K562 (cell line): Measurements from ENCODE around the gene TBCC. TPM values are rescaled to one million over a fixed set of nuclear protein-coding genes. Genes with fewer than 3 reads are reported as not detected.

Experiments
- ATAC-seq: fragments of 200-7000 bp; cut with Tn5 transposase; 3 replicates; pipeline ENCODE4 v1.9.1; 2020; ENCODE audit warnings: moderate library complexity
- BruUV-seq: library from RNA; stranded (reverse); fragments of 400-500 nt; replicated peaks from 2 replicates; lab custom pipeline; 2021; lab: Mats Ljungman, UMichigan
- CTCF ChIA-PET: fragments of 300-600 bp; formaldehyde crosslinking; extraction: SDS; loops from one replicate; lab custom pipeline; 2021; ENCODE audit warnings: low intra/inter-chr PET ratio; lab: Yijun Ruan, JAX
- POLR2A ChIA-PET: fragments of 300-600, 350-650 bp; sonication (Branson Sonifier 250); formaldehyde crosslinking; extraction: SDS; loops from one replicate; lab custom pipeline; 2021; ENCODE audit warnings: antibody characterized with exemption, inconsistent platforms; lab: Yijun Ruan, JAX
- DNase-seq, 4 experiments: peaks; one replicate each; pipeline versions ENCODE4 v3.0.0 to v3.0.0-alpha.2; 2011 to 2018; ENCODE audit warnings: low spot score in 3 of 4, mixed read lengths in 3 of 4; ENCODE audit errors: extremely low read depth in 1 of 4
- FAIRE-seq: peaks from 2 replicates; lab custom pipeline; 2011; peaks lifted over from hg19 to GRCh38; lab: Jason Lieb, UNC
- H2AFZ ChIP-seq: 2 replicates; pipeline ENCODE4 v1.6.0; 2011; ENCODE audit warnings: low read depth, low read length, control low read depth, inconsistent platforms
- H3K27ac ChIP-seq: fragments of 200-600 bp; 3 replicates; pipeline ENCODE4 v1.8.0; 2011; ENCODE audit warnings: low read depth, mild to moderate bottlenecking, control low read depth, inconsistent platforms, low read length, moderate library complexity, mixed read lengths; ENCODE audit errors: extremely low read depth
- H3K27me3 ChIP-seq, 2 experiments: fragments of 300-600 bp in 1 of 2; 2 replicates in 1 of 2; 3 replicates in 1 of 2; pipeline versions ENCODE4 v1.6.0 to v1.8.0; 2011; ENCODE audit warnings: inconsistent platforms in 2 of 2, low read length in 2 of 2, mild to moderate bottlenecking in 1 of 2, mixed read lengths in 1 of 2, moderate library complexity in 1 of 2; ENCODE audit not compliant: control insufficient read depth in 2 of 2, insufficient read depth in 2 of 2
- H3K36me3 ChIP-seq: fragments of 300-600 bp; 3 replicates; pipeline ENCODE4 v1.8.0; 2011; ENCODE audit warnings: mild to moderate bottlenecking, low read length, inconsistent platforms; ENCODE audit not compliant: control insufficient read depth, insufficient read depth
- H3K4me1 ChIP-seq, 2 experiments: fragments of 200-600 bp in 1 of 2; replicated peaks in 1 of 2; 2 replicates in 1 of 2; 3 replicates in 1 of 2; pipeline versions ENCODE4 v1.5.1 to v1.8.0; 2011; ENCODE audit warnings: inconsistent platforms in 2 of 2, low read length in 2 of 2, mild to moderate bottlenecking in 1 of 2, mixed read lengths in 1 of 2, moderate library complexity in 1 of 2; ENCODE audit not compliant: control insufficient read depth in 2 of 2, insufficient read depth in 2 of 2
- H3K4me2 ChIP-seq: 2 replicates; pipeline ENCODE4 v1.6.1; 2011; ENCODE audit warnings: low read length, control low read depth, inconsistent platforms, mixed read lengths; ENCODE audit not compliant: insufficient read depth
- H3K4me3 ChIP-seq: fragments of 200-600 bp; sonication (generic), shearing (Covaris generic); 2 replicates; pipeline ENCODE4 v1.5.1; 2016; ENCODE audit warnings: control low read depth, inconsistent platforms
- H3K79me2 ChIP-seq: fragments of 200-600 bp; 3 replicates; pipeline ENCODE4 v1.8.0; 2011; ENCODE audit warnings: low read length, inconsistent platforms; ENCODE audit not compliant: control insufficient read depth, insufficient read depth
- H3K9ac ChIP-seq, 2 experiments: 2 replicates each; pipeline versions ENCODE4 v1.6.0 to v1.6.1; 2011; ENCODE audit warnings: low read depth in 2 of 2, low read length in 2 of 2, control low read depth in 1 of 2, inconsistent platforms in 1 of 2, mild to moderate bottlenecking in 1 of 2, mixed read lengths in 1 of 2; ENCODE audit not compliant: insufficient read depth in 1 of 2
- H3K9me1 ChIP-seq: one replicate; pipeline ENCODE4 v1.6.0; 2011; ENCODE audit warnings: inconsistent platforms, mild to moderate bottlenecking, low read length, moderate library complexity; ENCODE audit not compliant: control insufficient read depth, insufficient read depth
- H3K9me3 ChIP-seq: replicated peaks from 2 replicates; pipeline ENCODE4 v1.5.1; 2011; ENCODE audit warnings: low read depth, low read length, inconsistent platforms; ENCODE audit not compliant: control insufficient read depth, insufficient read depth
- H4K20me1 ChIP-seq: replicated peaks from 2 replicates; pipeline ENCODE4 v1.6.1; 2011; ENCODE audit warnings: low read length, inconsistent platforms, mixed read lengths; ENCODE audit not compliant: control insufficient read depth, insufficient read depth
- ATF7 ChIP-seq: fragments of 450-650 bp; IDR thresholded peaks from 2 replicates; pipeline ENCODE4 v1.7.1; 2014; ENCODE audit warnings: mild to moderate bottlenecking, moderate library complexity
- E2F4 ChIP-seq: sonication (generic); formaldehyde crosslinking; IDR thresholded peaks from 2 replicates; pipeline ENCODE4 v1.8.0; 2022; ENCODE audit warnings: mild to moderate bottlenecking, low read depth, missing genetic modification reagents
- HDGF ChIP-seq: fragments of 450-650 bp; IDR thresholded peaks from 2 replicates; pipeline ENCODE4 v1.6.1; 2016
- KLF16 ChIP-seq: IDR thresholded peaks from 2 replicates; pipeline ENCODE4 v1.6.1; 2016; ENCODE audit warnings: antibody characterized with exemption
- MECOM ChIP-seq: fragments of 250-450 bp; sonication (Bioruptor Pico); IDR thresholded peaks from 2 replicates; pipeline ENCODE4 v1.8.0; 2022; ENCODE audit warnings: inconsistent platforms
- NONO ChIP-seq, 2 experiments: fragments of 200-400 bp in 1 of 2; fragments of 450-650 bp in 1 of 2; formaldehyde crosslinking in 1 of 2; IDR thresholded peaks; 2 replicates each; pipeline ENCODE4 v1.6.1; 2017; ENCODE audit warnings: low read depth in 2 of 2, mild to moderate bottlenecking in 2 of 2, moderate library complexity in 2 of 2, low read length in 1 of 2
- POLR2A ChIP-seq: fragments of 450-650 bp; conservative IDR thresholded peaks from 2 replicates; pipeline ENCODE4 v1.6.1; 2016
- SOX6 ChIP-seq: fragments of 450-650 bp; IDR thresholded peaks from 2 replicates; pipeline ENCODE4 v1.6.1; 2014; ENCODE audit warnings: mild to moderate bottlenecking
- ZC3H4 ChIP-seq: sonication (generic); formaldehyde crosslinking; IDR thresholded peaks from 2 replicates; pipeline ENCODE4 v1.9.0; 2021; ENCODE audit warnings: missing genetic modification reagents, borderline replicate concordance
- ZFP30 ChIP-seq: fragments of 250-450 bp; sonication (Bioruptor Pico); IDR thresholded peaks from 2 replicates; pipeline ENCODE4 v1.8.0; 2022; ENCODE audit warnings: moderate library complexity, mild to moderate bottlenecking, inconsistent platforms, borderline replicate concordance
- ZNF41 ChIP-seq: fragments of 250-450 bp; sonication (Bioruptor Pico); conservative IDR thresholded peaks from 2 replicates; pipeline ENCODE4 v1.4.0; 2020; ENCODE audit warnings: mild to moderate bottlenecking
- ZSCAN29 ChIP-seq: fragments of 450-650 bp; IDR thresholded peaks from 2 replicates; pipeline ENCODE4 v1.6.1; 2017
- WGBS: fragments of 100-300 bp; shearing (Covaris generic); methylation state at CpG from one replicate; pipeline ENCODE4 v1.1.6; 2016; ENCODE audit warnings: low coverage, mixed read lengths; ENCODE audit not compliant: insufficient coverage; ENCODE audit errors: missing lambda C conversion rate; 5-methylcytosine and 5-hydroxymethylcytosine counted together
- in situ Hi-C: fragments of 300-500 bp; cut with MboI; formaldehyde crosslinking; loops from 4 replicates; pipeline ENCODE4 v1.15.0; 2018; ENCODE audit warnings: inconsistent platforms, mixed read lengths
- intact Hi-C: fragments of 100-400 bp; cut with micrococcal nuclease; formaldehyde crosslinking; loops from 2 replicates; pipeline ENCODE4 v1.14.2; 2022
- polyA plus RNA-seq, 8 experiments: library from polyadenylated mRNA; depleted of rRNA in 4 of 8; stranded (reverse) in 5 of 8; unstranded in 3 of 8; fragments of >200 nt; fragmentation: Nextera tagmentation in 2 of 8; fragmentation: Illumina TruSeq in 1 of 8; extraction: Ambion mirVana in 2 of 8; extraction: Trizol in 1 of 8; gene quantifications; 2 replicates each; pipeline versions ENCODE4 v1.2.1 to v1.2.3, GENCODE V29; 2011 to 2014; ENCODE audit warnings: inconsistent platforms in 1 of 8, missing spikeins in 1 of 8
- total RNA-seq, 7 experiments: library from RNA; depleted of rRNA in 6 of 7; stranded (reverse); fragments of >200 nt in 6 of 7; fragmentation: Illumina TruSeq in 2 of 7; extraction: Trizol in 2 of 7; gene quantifications; 2 replicates each; pipeline versions ENCODE4 v1.2.1 to v1.2.3, GENCODE V29; 2011 to 2021; ENCODE audit warnings: low replicate concordance in 1 of 7
- TF ChIP-seq, protein P1 (sequence below): fragments of 250-450 bp; sonication (Bioruptor Pico); IDR thresholded peaks from 2 replicates; pipeline ENCODE4 v1.4.0; 2020; ENCODE audit warnings: mild to moderate bottlenecking, moderate library complexity
- TF ChIP-seq, protein P2 (sequence below): fragments of 450-650 bp; IDR thresholded peaks from 2 replicates; pipeline ENCODE4 v1.6.1; 2016; ENCODE audit warnings: borderline replicate concordance
- TF ChIP-seq, protein P3 (sequence below): fragments of 450-650 bp; formaldehyde crosslinking; conservative IDR thresholded peaks from 2 replicates; pipeline ENCODE4 v1.4.0; 2022; ENCODE audit warnings: mild to moderate bottlenecking, missing genetic modification characterization

Gene TBCC
- total and polyA plus RNA-seq, 9 of the 15 experiments (the other 6 are each of a cell fraction or from before 2014, with no cell fraction given) = 2.8 to 34.1 (median 23.3) TPM

GRCh38 chr6:42790549-42791181, 44.8 kb upstream of the TBCC start:
- no TSS peak for BruUV-seq
- Histone ChIP-seq H3K4me2 (no peak overlapping the region), H3K79me2 (peaks cover 48% of the 10 kb centered on the region)
- no peak for TF ChIP-seq ATF7
- no peak for TF ChIP-seq ZNF41 (CRISPR knock-in tag)
- no peak for TF ChIP-seq E2F4 (CRISPR knock-in tag)
- TF ChIP-seq, protein P1, sequence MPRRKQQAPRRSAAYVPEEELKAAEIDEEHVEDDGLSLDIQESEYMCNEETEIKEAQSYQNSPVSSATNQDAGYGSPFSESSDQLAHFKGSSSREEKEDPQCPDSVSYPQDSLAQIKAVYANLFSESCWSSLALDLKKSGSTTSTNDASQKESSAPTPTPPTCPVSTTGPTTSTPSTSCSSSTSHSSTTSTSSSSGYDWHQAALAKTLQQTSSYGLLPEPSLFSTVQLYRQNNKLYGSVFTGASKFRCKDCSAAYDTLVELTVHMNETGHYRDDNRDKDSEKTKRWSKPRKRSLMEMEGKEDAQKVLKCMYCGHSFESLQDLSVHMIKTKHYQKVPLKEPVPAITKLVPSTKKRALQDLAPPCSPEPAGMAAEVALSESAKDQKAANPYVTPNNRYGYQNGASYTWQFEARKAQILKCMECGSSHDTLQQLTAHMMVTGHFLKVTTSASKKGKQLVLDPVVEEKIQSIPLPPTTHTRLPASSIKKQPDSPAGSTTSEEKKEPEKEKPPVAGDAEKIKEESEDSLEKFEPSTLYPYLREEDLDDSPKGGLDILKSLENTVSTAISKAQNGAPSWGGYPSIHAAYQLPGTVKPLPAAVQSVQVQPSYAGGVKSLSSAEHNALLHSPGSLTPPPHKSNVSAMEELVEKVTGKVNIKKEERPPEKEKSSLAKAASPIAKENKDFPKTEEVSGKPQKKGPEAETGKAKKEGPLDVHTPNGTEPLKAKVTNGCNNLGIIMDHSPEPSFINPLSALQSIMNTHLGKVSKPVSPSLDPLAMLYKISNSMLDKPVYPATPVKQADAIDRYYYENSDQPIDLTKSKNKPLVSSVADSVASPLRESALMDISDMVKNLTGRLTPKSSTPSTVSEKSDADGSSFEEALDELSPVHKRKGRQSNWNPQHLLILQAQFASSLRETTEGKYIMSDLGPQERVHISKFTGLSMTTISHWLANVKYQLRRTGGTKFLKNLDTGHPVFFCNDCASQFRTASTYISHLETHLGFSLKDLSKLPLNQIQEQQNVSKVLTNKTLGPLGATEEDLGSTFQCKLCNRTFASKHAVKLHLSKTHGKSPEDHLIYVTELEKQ (CRISPR knock-in tag) = no peak
- no peak for TF ChIP-seq ZSCAN29
- TF ChIP-seq, protein P2, sequence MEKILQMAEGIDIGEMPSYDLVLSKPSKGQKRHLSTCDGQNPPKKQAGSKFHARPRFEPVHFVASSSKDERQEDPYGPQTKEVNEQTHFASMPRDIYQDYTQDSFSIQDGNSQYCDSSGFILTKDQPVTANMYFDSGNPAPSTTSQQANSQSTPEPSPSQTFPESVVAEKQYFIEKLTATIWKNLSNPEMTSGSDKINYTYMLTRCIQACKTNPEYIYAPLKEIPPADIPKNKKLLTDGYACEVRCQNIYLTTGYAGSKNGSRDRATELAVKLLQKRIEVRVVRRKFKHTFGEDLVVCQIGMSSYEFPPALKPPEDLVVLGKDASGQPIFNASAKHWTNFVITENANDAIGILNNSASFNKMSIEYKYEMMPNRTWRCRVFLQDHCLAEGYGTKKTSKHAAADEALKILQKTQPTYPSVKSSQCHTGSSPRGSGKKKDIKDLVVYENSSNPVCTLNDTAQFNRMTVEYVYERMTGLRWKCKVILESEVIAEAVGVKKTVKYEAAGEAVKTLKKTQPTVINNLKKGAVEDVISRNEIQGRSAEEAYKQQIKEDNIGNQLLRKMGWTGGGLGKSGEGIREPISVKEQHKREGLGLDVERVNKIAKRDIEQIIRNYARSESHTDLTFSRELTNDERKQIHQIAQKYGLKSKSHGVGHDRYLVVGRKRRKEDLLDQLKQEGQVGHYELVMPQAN = 0 out of 2 replicates have a peak, but pooled peaks have one; percentile 21
- TF ChIP-seq HDGF = 0 out of 2 replicates have a peak, but pooled peaks have one; percentile 49
- TF ChIP-seq MECOM (CRISPR knock-in tag) = no peak
- 0 out of 2 replicates have a peak, but pooled peaks have one; percentile 29 for TF ChIP-seq SOX6
- no peak for TF ChIP-seq KLF16
- TF ChIP-seq ZC3H4 = no peak
- TF ChIP-seq ZFP30 (CRISPR knock-in tag) = no peak
- TF ChIP-seq, protein P3, sequence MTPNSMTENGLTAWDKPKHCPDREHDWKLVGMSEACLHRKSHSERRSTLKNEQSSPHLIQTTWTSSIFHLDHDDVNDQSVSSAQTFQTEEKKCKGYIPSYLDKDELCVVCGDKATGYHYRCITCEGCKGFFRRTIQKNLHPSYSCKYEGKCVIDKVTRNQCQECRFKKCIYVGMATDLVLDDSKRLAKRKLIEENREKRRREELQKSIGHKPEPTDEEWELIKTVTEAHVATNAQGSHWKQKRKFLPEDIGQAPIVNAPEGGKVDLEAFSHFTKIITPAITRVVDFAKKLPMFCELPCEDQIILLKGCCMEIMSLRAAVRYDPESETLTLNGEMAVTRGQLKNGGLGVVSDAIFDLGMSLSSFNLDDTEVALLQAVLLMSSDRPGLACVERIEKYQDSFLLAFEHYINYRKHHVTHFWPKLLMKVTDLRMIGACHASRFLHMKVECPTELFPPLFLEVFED = 0 out of 2 replicates have a peak, but pooled peaks have one; percentile 14
- TF ChIP-seq NONO (IDR thresholded peaks at IDR 0.05; ENCODE audit: low read depth in 2 of 2, low read length in 1 of 2) = no peak
- 0 out of 2 replicates have a peak, but pooled peaks have one; percentile 19 for TF ChIP-seq POLR2A

More at GRCh38 chr6:42790549-42791181, 44.8 kb upstream of the TBCC start:
- WGBS = 60% methylated on average over 5 of the region's 5 CpGs
- in situ Hi-C loops = no loop called here
- H3K36me3 ChIP-seq = peaks cover 4% of the 10 kb centered on the region; the same call in 1 of the 3 replicates
- no peaks in the 10 kb centered on the region for H3K9me3 ChIP-seq
- peak overlapping the region in 1 of 2 experiments; percentile 50; a peak in 1 of 4 replicates for H3K9ac ChIP-seq
- intact Hi-C loops = no loop called here
- POLR2A ChIA-PET = interaction anchor here (0.5 to 2.1 kb wide), 8 partner anchors 8 to 698 kb away, joined by 3 to 5 read pairs (median 4); partner anchors contain the start of genes BICRAL and TBCC
- ATAC-seq = peak; percentile 61
- peaks cover 11 to 31% of the 10 kb centered on the region in 2 experiments for H3K4me1 ChIP-seq
- H4K20me1 ChIP-seq = peaks cover 6% of the 10 kb centered on the region; the same call in 1 of the 2 replicates
- FAIRE-seq = no peak
- no peak overlapping the region for H3K4me3 ChIP-seq
- H3K9me1 ChIP-seq = no peaks in the 10 kb centered on the region
- H2AFZ ChIP-seq = no peak overlapping the region
- no peaks in the 10 kb centered on the region for H3K27me3 ChIP-seq
- no peak overlapping the region for H3K27ac ChIP-seq
- CTCF ChIA-PET = no interaction called here
- peak in 1 of 4 experiments; percentile 13 for DNase-seq
